Ishikawa (cell line): Measurements from ENCODE around the gene ZNF641.

Experiments used
- CEBPB ChIP-seq: IDR thresholded peaks from 2 replicates; pipeline ENCODE4 v1.6.1; 2012
- CREB1 ChIP-seq: IDR thresholded peaks from 2 replicates; pipeline ENCODE4 v1.6.1; 2012; ENCODE audit warnings: low read depth
- EGR1 ChIP-seq: IDR thresholded peaks from 2 replicates; pipeline ENCODE4 v1.6.1; 2012
- EP300 ChIP-seq: IDR thresholded peaks from 2 replicates; pipeline ENCODE4 v1.6.1; 2012; ENCODE audit warnings: borderline replicate concordance
- FOXM1 ChIP-seq: IDR thresholded peaks from 2 replicates; pipeline ENCODE4 v1.6.1; 2012; ENCODE audit warnings: low read depth, borderline replicate concordance
- MAX ChIP-seq: IDR thresholded peaks from 2 replicates; pipeline ENCODE4 v1.6.1; 2012
- NFIC ChIP-seq: IDR thresholded peaks from 2 replicates; pipeline ENCODE4 v1.6.1; 2012
- RAD21 ChIP-seq: IDR thresholded peaks from 2 replicates; pipeline ENCODE4 v1.6.1; 2012; ENCODE audit warnings: low read depth
- REST ChIP-seq: IDR thresholded peaks from 2 replicates; pipeline ENCODE4 v1.6.1; 2012; ENCODE audit warnings: low read depth, mild to moderate bottlenecking
- TAF1 ChIP-seq: IDR thresholded peaks from 2 replicates; pipeline ENCODE4 v1.6.1; 2012; ENCODE audit warnings: low read depth, mild to moderate bottlenecking
- TCF12 ChIP-seq: IDR thresholded peaks from 2 replicates; pipeline ENCODE4 v1.6.1; 2012; ENCODE audit warnings: low read depth
- TEAD4 ChIP-seq: IDR thresholded peaks from 2 replicates; pipeline ENCODE4 v1.6.1; 2012
- USF1 ChIP-seq: IDR thresholded peaks from 2 replicates; pipeline ENCODE4 v1.6.1; 2012
- YY1 ChIP-seq: IDR thresholded peaks from 2 replicates; pipeline ENCODE4 v1.6.1; 2012; ENCODE audit warnings: low read depth
- ZBTB7A ChIP-seq: IDR thresholded peaks from 2 replicates; pipeline ENCODE4 v1.6.1; 2012; ENCODE audit warnings: low read depth

Gene ZNF641

GRCh38 chr12:48288387-48289268 is 62.1 kb downstream of the ZNF641 start:
- TF ChIP-seq USF1 (no peak), FOXM1 (no peak), NFIC (no peak), RAD21 (no peak), EGR1 (no peak), TCF12 (no peak), REST (no peak), YY1 (no peak), MAX (no peak), EP300 (no peak), TEAD4 (no peak), TAF1 (no peak), ZBTB7A (no peak), CEBPB (no peak), CREB1 (no peak)
